HepG2 (cell line): Measurements from ENCODE around the gene GPS2. TPM values are rescaled to one million over a fixed set of nuclear protein-coding genes. Genes with fewer than 3 reads are reported as not detected.

ENCODE experiments used
- CCDC6 ChIP-seq: sonication (generic); formaldehyde crosslinking; IDR thresholded peaks from 2 replicates; pipeline ENCODE4 v1.8.1; 2022; ENCODE audit warnings: mild to moderate bottlenecking, missing genetic modification reagents, moderate library complexity
- ZNF17 ChIP-seq: sonication (generic); formaldehyde crosslinking; IDR thresholded peaks from 2 replicates; pipeline ENCODE4 v1.5.0; 2020; ENCODE audit warnings: mild to moderate bottlenecking, missing genetic modification reagents
- ZNF318 ChIP-seq: sonication (generic); formaldehyde crosslinking; IDR thresholded peaks from 2 replicates; pipeline ENCODE4 v1.4.0; 2020; ENCODE audit warnings: mild to moderate bottlenecking, missing genetic modification reagents
- ZNF576 ChIP-seq: sonication (generic); formaldehyde crosslinking; IDR thresholded peaks from 2 replicates; pipeline ENCODE4 v1.4.0; 2020; ENCODE audit warnings: mild to moderate bottlenecking, missing genetic modification reagents
- polyA plus RNA-seq, 8 experiments: library from polyadenylated mRNA; depleted of rRNA in 3 of 8; stranded (reverse) in 7 of 8; unstranded in 1 of 8; fragments of >200 nt; fragmentation: Illumina TruSeq in 4 of 8; extraction: Trizol in 4 of 8; gene quantifications; 2 replicates each; pipeline versions ENCODE4 v1.2.1 to v1.2.3, GENCODE V29; 2011 to 2016; ENCODE audit warnings: low read depth in 4 of 8, missing spikeins in 1 of 8, mixed read lengths in 1 of 8; ENCODE audit not compliant: insufficient read depth in 1 of 8
- total RNA-seq, 5 experiments: library from RNA; depleted of rRNA; stranded (reverse); fragments of >200 nt; fragmentation: Illumina TruSeq; extraction: Trizol; gene quantifications; 2 replicates each; pipeline ENCODE4 v1.2.3, GENCODE V29; 2016; ENCODE audit warnings: low read depth in 1 of 5
- TF ChIP-seq, protein P1 (sequence below), 2 experiments: fragments of 450-650 bp in 1 of 2; sonication (generic) in 1 of 2; formaldehyde crosslinking in 1 of 2; IDR thresholded peaks; 2 replicates each; pipeline versions ENCODE4 v1.6.1 to v1.8.0; 2016 to 2022; ENCODE audit warnings: antibody characterized with exemption in 1 of 2, mild to moderate bottlenecking in 1 of 2, missing genetic modification reagents in 1 of 2
- TF ChIP-seq, protein P2 (sequence below): sonication (generic); formaldehyde crosslinking; IDR thresholded peaks from 2 replicates; pipeline ENCODE4 v1.5.1; 2020; ENCODE audit warnings: mild to moderate bottlenecking, missing genetic modification reagents

Gene GPS2
- total and polyA plus RNA-seq, 2 of the 13 experiments (the other 11 are each of a cell fraction or from before 2014, with no cell fraction given), result 58.0 to 59.4 TPM

GRCh38 chr17:7361906-7362305 is 46.7 kb upstream of the GPS2 start (continued):
- TF ChIP-seq, protein P1, sequence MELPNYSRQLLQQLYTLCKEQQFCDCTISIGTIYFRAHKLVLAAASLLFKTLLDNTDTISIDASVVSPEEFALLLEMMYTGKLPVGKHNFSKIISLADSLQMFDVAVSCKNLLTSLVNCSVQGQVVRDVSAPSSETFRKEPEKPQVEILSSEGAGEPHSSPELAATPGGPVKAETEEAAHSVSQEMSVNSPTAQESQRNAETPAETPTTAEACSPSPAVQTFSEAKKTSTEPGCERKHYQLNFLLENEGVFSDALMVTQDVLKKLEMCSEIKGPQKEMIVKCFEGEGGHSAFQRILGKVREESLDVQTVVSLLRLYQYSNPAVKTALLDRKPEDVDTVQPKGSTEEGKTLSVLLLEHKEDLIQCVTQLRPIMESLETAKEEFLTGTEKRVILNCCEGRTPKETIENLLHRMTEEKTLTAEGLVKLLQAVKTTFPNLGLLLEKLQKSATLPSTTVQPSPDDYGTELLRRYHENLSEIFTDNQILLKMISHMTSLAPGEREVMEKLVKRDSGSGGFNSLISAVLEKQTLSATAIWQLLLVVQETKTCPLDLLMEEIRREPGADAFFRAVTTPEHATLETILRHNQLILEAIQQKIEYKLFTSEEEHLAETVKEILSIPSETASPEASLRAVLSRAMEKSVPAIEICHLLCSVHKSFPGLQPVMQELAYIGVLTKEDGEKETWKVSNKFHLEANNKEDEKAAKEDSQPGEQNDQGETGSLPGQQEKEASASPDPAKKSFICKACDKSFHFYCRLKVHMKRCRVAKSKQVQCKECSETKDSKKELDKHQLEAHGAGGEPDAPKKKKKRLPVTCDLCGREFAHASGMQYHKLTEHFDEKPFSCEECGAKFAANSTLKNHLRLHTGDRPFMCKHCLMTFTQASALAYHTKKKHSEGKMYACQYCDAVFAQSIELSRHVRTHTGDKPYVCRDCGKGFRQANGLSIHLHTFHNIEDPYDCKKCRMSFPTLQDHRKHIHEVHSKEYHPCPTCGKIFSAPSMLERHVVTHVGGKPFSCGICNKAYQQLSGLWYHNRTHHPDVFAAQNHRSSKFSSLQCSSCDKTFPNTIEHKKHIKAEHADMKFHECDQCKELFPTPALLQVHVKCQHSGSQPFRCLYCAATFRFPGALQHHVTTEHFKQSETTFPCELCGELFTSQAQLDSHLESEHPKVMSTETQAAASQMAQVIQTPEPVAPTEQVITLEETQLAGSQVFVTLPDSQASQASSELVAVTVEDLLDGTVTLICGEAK (IDR thresholded peaks at IDR 0.05), result no peak
- TF ChIP-seq, protein P1 (CRISPR knock-in tag; IDR thresholded peaks at IDR 0.05), result no peak
- TF ChIP-seq CCDC6 (CRISPR knock-in tag) (no peak), ZNF318 (CRISPR knock-in tag) (no peak), ZNF576 (CRISPR knock-in tag) (no peak), ZNF17 (CRISPR knock-in tag) (no peak)
- TF ChIP-seq, protein P2, sequence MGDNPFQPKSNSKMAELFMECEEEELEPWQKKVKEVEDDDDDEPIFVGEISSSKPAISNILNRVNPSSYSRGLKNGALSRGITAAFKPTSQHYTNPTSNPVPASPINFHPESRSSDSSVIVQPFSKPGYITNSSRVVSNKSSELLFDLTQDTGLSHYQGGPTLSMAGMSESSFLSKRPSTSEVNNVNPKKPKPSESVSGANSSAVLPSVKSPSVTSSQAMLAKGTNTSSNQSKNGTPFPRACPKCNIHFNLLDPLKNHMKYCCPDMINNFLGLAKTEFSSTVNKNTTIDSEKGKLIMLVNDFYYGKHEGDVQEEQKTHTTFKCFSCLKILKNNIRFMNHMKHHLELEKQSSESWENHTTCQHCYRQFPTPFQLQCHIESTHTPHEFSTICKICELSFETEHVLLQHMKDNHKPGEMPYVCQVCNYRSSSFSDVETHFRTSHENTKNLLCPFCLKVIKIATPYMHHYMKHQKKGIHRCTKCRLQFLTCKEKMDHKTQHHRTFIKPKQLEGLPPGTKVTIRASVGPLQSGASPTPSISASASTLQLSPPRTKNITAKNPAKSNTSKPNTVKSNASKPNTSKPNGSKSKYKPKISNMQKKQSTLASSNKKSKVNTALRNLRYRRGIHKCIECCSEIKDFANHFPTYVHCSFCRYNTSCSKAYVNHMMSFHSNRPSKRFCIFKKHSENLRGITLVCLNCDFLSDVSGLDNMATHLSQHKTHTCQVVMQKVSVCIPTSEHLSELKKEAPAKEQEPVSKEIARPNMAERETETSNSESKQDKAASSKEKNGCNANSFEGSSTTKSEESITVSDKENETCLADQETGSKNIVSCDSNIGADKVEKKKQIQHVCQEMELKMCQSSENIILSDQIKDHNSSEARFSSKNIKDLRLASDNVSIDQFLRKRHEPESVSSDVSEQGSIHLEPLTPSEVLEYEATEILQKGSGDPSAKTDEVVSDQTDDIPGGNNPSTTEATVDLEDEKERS (CRISPR knock-in tag), result no peak
